ENCODE data around the gene FRAT2. TPM values are rescaled to one million over a fixed set of nuclear protein-coding genes. Genes with fewer than 3 reads are reported as not detected.
A peak's percentile ranks its signal among the peaks of the same experiment; 100 is the strongest.

The FRAT2 gene
- total RNA-seq, 1 donor from 2014 or later, result 18.6 TPM

DNA sequence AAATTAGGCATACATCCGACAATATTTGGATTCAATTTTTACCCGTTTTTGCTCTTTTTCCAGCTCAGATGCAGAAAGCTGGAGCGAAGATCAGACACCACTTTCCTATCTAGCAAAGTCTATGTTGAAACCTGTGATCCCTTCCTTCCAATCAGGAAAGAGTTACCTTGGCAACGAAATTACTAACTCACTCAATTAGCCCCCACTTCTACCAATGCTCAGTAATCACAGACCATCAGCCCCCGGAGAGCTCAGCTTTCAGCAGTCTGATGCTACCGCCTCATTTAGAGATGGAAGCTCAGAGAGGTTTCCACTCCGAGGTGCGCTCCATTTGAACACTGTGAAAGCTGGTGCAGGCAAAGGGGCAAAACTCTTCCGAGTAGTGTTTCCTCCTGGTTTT, 8.8 kb downstream of the FRAT2 start:
- no peak for DNase-seq (ENCODE audit: low spot score)

DNA sequence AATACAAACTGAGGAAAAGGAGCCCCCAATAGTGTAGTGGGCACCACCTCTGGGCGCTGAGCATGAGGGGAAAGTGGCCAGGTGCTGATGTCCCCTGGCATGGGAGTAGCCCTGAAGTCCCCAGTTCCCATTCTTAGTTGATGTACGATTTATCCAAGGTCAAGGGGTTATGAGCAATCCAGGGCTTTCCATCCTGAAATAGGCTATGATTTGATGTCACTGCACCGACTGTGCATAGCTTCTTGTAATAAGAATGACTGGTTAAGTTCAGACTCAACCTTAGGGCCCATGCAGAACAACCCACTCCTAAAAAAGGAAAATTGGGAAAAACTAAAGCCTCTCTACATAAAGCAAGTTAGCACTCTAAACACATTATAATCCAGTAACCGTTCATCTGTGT, 11.0 kb downstream of the FRAT2 start:
- no peak for DNase-seq (ENCODE audit: low spot score)

DNA sequence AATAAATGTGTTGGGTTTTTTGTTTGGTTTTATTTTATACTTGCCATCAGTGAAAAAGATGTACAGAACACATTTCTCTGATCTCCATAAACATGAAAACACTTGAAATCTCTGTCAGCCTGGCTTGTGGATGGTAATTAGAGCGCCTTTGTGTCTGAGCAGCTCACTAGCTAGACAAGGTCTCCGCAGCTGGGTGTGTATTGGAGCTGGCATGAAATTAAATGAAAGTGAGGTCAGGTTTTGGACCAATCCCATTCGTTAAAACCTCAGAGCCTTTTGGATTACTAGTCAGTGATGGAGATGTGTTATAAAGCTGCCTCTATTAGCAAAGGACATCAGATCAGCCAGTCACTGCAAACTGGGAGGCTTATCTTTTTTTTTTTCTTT, 12.7 kb downstream of the FRAT2 start:
- DNase-seq (ENCODE audit: low spot score), result no peak

DNA sequence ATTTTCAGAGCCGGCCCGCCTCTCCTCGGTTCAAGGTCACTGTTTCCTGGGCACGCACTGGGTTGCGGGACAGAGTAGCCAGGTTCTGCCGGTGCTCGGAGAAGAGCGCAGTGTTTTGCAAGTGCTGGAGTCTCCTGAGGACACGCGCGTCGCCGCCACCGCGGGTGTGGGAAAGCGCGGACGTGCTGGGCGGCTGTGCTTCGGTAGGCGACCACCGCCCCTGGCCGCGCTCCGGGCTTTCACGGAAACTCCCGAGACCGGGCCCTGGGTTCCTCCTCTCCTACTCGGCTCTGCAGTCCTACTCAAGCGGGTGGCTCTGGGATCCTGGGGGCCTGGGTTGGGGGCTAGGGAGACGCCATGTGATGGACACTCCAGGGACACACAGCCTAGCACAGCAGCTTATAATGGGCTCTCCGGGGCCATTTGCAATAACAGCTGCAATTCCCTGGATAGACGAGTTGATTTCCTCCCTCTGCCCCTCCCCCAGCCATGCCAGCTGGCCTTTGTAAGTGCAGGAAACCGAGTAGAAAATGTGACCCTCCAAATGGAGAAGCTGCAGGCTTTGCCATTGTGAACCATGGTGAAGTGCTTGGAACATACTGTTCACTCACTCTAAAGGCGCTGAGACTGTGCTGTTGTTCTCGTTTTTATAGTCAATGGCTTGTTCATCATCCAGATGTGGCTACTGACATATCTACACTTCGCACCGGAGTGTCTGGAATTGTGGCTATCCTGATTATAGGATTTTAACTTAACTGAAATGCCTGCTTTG, 13.3 kb downstream of the FRAT2 start:
- DNase-seq (ENCODE audit: low spot score), result peak; percentile 25

DNA sequence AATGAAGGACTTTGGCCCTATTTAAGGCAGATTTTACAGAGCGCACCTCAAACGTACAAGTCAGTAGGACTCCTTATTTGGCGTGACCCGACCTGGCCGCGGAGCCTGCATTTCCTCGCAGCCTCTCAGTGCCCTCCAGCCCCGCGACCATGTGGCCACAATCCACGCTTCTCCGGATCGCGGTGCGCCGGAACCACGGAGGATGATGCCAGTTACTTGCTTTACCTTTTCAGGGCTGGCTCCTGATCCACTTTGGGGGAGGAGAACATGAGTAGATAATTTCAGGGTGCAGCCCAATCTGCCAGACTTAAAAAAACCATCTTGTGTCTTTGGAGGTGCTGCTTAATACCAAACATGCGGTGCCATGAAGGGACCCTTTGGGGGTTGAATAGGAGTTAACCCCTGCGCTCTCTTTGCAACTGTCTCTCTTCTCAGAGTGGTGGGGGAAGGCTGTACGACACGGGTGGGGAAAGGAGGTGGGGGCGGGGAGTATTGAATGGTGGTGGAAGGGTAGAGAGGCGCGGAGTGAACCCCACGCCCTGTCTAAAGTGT, 14.0 kb downstream of the FRAT2 start:
- DNase-seq (ENCODE audit: low spot score), result no peak

DNA sequence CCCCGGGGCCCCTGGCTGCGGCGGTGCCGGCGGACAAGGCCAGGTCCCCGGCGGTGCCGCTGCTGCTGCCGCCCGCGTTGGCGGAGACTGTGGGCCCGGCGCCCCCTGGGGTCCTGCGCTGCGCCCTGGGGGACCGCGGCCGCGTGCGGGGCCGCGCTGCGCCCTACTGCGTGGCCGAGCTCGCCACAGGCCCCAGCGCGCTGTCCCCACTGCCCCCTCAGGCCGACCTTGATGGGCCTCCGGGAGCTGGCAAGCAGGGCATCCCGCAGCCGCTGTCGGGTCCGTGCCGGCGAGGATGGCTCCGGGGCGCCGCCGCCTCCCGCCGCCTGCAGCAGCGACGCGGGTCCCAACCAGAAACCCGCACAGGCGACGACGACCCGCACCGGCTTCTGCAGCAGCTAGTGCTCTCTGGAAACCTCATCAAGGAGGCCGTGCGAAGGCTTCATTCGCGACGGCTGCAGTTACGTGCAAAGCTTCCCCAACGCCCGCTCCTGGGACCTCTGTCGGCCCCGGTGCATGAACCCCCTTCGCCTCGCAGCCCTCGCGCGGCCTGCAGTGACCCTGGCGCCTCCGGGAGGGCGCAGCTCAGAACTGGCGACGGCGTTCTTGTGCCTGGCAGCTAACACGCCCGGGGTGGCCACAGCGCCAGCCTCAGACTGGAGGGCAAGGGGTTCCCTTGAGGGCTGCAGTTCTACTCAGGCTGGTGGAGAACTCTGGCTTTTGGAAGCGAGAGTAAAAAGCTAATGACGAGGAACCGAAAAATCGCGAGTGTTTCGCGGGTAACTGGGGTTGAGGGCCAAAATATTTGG, 14.7 kb downstream of the FRAT2 start:
- DNase-seq (ENCODE audit: low spot score), result peak; percentile 37

DNA sequence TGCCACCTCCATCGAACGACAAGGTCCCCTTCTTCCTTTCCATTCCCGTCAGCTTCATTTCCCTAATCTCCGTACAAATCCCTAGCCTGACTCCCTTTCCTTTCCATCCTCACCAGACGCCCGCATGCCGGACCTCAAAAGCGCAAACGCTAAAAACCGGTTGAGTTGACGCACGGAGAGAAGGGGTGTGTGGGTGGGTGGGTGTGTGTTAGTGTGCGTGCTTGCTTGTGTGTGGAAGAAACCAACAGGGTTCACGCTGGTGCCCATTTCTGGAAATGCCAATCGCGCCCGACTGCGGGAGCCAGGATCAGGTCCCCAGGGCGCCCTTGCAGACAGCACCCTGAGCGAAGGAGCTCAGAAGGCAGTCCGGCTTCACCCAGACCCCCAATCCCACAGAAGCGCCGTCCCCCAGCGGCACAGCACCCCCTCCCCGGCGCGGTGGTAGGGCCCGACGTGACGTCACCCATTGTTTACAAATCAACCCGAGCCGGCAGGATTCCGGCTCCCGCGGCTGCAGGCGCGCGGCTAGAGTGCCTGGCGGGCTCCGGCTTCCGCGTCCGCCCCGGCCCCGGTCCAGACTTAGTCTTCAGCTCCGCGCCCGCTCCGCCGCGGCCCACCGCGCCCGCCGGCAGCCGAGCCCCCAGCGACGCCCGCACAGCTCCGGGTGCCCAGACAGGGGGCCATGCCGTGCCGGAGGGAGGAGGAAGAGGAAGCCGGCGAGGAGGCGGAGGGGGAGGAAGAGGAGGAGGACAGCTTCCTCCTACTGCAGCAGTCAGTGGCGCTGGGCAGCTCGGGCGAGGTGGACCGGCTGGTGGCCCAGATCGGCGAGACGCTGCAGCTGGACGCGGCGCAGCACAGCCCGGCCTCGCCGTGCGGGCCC, 15.5 kb downstream of the FRAT2 start, which contains the start of gene FRAT1:
TSS of gene FRAT1 (plus strand) at position 500 of the 880 bp plus-strand sequence. CDS start at position 683, 183 bp downstream.
- DNase-seq (ENCODE audit: low spot score), result peak; percentile 89

DNA sequence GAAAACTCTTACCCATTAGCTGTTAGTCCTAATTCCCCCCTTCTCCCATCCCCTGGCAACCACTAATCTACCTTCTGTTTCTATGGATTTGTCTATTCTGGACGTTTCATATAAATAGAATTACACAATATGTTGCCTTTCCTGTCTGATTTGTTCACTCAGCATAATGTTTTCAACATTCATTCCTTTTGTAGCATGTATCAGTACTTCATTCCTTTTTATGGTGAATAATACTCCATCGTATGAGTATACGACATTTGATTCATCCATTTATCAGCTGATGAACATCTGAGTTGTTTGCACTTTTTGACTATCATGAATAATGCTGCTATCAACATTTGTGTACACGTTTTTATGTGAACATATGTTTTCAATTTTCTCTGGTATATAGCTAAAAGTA, 19.9 kb downstream of the FRAT2 start:
- no peak for DNase-seq (ENCODE audit: low spot score)

DNA sequence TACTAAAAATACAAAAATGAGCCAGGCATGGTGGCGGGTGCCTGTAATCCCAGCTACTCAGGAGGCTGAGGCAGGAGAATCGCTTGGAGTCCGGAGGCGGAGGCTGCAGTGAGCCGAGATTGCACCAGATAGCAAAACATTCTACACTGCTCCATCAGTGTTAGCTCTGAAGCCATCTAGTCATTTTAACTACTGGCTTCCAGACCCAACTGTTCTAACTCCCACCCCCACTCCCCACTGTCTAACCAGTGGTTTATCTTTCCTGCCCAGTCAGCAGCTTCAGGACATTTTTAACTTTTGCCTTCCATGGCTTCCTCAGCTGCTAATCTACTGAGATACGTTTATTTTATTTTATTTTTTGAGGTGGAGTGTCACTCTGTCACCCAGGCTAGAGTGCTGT, 21.6 kb downstream of the FRAT2 start:
- DNase-seq (ENCODE audit: low spot score), result no peak

DNA sequence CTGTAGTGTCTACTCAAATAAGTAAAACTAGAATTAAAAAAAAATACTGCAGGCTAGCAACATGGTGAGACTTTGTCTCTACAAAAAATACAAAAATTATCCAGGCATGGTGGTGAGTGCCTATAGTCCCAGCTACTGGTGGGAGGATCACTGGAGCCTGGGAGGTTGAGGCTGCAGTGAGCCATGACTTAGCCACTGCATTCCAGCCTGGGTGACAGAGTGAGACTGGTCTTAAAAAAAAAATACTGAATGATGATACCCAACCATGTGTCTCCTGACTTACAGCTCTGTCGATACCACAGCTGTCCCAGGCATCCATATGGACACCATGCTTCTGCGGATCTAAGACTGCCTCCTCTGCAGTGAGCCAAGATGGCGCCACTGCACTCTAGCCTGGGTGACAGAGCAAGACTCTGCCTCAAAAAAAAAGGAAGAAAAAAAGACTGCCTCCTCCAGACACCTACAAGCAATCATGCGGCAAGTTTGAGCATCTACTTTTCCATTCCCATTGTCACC, 23.4 kb downstream of the FRAT2 start:
- no peak for DNase-seq (ENCODE audit: low spot score)

DNA sequence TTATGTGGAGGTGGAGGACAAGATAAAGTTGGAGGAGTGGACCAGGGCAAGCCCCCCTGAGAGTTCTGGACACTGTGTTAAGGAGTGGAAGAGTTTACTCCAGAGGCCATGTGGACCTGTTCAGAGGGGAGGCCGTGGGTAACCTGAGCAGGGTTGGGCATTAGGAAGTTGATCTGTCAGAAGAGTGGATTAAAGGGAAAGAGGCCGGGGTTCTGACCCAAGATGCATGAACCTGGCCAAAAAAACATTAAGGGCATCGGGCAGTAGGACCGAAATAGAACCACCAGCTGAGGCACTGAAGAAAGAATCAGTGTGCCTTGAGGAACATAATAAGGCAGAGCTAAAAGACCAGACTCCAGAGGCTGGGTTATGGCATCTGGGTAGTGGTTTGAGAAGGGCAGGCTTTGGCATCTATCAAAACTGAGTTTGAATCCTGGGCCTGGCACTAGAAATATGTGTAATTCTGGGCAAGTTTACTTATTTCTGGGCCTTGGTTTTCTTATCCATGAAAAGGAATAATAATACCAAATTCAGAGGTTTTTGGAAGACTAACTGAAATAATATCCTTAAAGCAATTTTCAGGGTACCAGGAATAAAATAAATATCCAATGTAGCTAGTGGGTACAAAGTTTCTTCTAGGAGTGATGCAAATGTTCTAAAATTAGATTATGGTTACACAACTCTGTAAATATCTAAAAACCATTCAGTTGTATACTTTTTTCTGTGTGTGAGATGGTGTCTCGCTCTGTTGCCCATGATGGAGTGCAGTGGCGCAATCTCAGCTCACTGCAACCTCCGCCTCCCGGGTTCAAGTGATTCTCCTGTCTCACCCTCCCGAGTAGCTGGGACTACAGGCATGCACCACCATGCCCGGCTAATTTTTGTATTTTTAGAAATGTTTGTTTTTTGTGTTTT, 26.4 kb downstream of the FRAT2 start:
- DNase-seq (ENCODE audit: low spot score), result no peak

DNA sequence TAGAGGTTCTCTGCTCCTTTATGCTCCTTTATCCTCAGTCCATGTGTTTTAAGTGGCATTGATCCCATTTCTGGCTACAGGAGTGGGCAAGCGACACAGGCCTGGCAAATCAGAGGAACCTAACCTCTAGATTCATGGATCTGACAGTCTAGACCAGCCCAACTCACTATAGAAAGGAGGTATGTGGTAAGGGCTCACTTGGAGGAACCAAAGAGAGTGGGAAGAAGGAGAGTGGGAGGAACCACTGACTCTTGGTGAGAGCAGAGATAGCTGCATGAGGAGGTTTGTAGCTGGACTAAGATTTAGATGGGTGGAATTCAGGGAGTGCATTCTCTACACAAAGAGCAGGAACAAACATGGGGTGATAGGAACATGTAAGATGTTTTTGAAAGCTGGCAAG, 27.1 kb downstream of the FRAT2 start:
- no peak for DNase-seq (ENCODE audit: low spot score)

DNA sequence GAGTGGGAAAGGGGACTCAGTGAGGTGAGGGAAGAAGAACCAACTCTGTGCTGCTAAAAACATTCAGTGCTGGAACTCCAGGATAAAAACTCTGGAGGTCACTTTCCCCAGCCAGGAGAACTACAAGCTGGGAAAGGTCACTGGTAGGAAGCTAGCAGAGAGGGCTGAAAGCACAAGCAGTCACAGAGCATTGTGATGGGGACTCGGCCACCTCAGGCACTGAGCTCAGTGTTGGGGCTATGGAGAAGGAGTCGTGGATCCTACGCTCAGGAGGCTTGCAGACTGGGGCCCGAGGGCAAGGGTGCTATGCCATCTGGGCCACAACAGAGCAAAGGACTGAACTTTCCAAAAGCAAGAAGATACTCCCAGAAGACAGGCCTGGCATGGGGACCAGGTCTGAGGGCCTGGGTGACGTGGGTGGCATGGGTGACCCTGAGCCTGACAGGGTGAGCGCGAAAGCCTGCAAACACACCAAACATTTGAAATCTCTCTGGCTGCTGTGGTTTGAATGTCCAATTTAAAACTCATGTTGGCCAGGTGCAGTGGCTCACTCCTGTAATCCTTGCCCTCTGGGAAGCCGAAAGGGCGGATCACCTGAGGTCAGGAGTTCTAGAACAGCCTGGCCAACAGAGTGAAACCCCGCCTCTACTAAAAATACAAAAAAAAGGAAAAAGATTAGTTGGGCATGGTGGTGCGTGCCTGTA, 32.3 kb downstream of the FRAT2 start:
- DNase-seq (ENCODE audit: low spot score), result no peak

DNA sequence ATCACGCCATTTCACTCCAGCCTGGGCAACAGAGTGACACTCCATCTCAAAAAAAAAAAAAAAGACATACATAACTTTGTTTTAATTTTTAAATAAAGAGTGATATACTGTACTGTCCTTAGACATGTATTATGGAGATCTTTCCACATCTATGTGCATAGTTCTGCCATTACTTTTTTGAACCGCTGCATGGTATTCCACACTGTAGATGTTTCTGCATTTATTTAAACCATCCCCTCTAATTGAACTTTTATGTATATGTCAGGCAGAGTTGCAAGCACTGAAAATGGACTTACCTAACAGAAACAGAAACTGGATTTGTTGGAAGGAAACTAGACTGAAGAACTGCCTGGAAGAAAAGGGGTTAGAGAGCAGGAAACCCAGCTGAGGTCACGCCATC, 33.5 kb downstream of the FRAT2 start:
- no peak for DNase-seq (ENCODE audit: low spot score)

DNA sequence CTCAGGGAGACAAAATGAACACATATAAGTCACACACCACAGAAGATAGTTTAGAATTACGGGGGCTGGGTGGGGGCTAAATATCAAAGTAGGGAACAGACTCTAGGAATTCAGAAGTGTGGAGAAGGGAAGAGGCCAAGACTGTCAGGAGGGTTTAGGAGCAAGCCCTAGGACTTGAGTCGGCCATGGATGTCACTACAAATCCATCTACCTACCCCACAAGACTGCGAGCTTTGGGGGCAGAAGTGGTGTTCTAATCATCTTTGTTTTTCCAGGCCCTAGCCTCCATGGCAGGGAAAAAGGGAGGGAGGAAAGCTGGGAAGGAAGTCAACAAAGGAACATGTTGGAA, 36.3 kb downstream of the FRAT2 start:
- no peak for DNase-seq (ENCODE audit: low spot score)

DNA sequence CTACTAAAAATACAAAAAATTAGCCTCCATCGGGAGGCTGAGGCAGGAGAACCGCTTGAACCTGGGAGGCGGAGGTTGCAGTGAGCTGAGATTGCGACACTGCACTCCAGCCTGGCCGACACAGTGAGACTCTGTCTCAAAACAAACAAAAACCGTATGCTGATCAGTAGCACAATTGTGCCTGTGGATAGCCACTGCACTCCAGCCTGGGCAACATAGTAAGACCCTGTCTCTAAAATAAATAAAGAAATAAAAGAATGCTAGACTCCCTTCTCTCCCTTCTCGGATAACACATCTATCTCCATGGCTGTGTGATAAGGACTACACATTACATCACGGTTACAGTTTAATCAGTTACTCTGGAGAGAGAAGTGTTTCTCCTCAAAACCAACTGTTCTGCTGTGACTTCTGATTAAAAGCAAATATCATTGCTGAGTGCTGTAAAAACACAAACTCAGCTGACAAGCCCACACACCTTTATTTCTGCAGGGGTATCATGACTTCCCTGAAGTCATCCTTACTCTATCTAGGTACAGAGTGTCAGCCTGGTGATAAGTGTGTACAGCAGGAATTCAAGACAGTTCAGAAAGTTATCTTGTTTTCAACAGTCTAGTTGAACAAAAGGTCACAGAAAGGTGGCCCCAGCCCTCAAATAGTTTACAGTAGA, 36.8 kb downstream of the FRAT2 start:
- DNase-seq (ENCODE audit: low spot score), result peak; percentile 28

DNA sequence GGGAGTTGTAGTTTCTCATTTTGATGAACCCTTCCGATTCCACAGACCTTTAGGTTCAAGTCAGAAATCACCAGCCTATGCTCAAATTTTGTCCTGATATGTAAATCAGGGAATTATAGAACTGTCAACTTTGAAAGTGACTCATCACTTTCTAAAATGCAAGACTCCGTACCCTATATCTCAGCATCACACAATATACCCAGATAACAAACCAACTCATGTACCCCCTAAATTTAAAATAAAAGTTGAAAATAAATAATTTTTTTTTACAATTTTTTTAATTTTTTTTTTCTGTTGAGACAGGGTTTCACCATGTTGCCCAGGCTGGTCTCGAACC, 41.7 kb downstream of the FRAT2 start:
- DNase-seq (ENCODE audit: low spot score), result no peak

DNA sequence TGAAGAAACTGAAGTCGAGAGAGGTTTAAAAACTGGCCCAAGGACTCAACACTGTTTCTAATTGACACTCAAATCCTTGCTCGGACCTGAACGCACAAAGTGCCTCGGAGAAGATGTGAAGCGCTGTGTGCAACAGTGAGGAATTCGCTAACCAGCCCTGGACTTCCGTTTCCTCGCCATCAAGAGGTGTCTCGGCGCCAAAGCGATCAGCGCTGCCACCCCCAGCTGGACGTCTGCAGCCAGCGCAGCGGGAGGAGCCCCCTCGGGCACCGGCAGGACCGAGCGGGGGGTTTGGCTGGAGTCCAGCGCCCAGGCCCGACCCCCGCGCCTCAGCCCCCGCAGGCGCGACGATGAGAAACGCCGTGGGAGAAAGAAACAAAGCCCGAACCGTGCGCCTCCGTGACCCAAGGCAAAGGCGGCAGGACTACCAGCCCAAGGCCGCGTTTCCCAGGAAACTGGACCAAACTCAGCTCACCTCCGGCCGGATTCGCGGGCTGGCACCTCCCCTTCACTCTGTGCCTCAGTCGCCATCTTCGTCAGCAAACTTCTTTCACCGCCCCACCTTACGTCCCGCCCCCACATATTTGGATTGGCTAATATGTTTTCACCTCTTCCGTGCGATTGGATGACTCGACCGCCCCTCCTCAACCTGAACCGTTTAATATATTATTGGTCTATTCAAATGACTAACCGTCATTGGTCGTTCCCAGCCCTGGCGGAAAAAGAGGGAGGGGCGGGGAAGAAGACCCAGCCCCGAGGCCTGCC, 42.2 kb downstream of the FRAT2 start, which contains the start of gene ARHGAP19:
TSS of gene ARHGAP19 (minus strand) at position 541 of the 765 bp plus-strand sequence. CDS start at position 531, 10 bp downstream.
- peak; percentile 97 for DNase-seq (ENCODE audit: low spot score)

Measured in mucosa of gallbladder (tissue), 1 donor.